ENCODE measurements around the gene LENEP.
"Not testable (repeated sequence)": the region's sequence is repeated elsewhere in the genome, so short reads cannot be mapped to it uniquely, and the experiment has no call there.

The LENEP gene

DNA sequence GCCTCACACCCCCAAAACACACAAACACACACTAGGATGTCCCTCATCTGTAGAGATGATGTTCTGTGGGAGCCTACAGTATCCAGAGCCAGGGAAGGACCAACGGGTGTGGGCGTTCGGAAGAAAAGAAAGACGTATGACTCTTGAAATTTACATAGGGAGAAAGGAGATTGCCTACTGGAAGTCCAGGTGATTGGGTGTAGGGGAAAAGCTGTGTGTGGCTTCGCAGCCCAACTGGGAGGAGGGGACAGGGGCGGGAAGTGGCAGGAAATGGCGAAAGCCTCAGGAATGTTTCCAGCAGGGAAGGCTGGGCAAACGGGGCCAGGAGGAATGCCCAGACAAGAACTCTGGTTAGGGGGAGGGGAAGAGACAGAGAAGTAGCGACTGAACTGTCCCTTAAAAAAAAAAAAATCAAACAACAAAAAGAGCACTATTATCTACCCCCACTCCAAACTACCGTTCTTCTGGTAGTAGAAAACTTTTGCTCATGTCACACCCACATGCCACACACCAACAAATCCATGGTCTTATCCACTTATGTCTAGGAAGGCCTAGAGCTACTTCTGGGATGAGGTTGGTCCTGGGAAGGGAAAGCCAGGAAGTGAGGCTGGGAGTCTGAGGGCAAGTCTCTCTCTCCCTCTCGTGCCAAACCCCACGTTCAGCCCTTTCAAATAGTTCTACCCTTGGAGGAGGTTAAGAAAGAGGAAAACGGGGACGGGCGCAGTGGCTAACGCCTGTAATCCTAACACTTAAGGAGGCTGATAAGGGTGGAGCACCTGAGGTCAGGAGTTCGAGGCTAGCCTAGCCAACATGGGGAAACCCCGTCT, 20.7 kb upstream of the LENEP start:
- peak in 14 of 42 donors; percentile 15 to 76 (median 50) for DNase-seq
- intact Hi-C loops (cut with DNase I): no loop called here

DNA sequence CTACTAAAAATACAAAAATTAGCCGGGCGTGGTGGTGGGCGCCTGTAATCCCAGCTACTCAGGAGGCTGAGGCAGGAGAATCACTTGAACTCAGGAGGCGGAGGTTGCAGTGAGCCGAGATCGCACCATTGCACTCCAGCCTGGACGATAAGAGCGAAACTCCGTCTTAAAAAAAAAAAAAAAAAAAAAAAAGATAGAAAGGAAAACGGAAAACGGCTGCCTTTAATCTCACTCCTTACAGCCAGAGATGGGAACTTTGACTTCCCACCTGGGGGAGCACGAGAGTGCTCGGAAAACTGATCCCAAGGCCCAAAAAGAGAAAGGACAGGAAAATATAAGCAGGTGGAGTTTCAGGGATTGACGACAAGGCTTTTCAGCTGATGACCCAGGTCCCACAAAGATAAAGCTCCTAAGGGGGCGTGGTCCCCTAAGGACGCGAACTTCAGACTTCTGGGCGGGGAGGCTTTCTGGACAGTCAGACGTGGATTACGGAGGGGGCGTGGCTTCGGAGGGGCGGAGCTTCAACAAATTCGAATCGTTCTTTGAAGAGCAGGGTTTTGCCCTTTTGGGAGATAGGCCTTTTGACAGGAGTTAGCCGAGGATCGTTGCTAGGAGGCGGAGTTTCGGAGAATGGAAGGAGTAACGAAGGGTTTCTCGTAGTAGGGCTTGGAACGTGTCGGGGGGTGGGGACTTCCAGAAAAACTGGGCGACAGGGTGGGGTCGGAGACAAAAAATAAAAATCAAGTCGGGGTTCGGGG, 19.9 kb upstream of the LENEP start:
- intact Hi-C loops (cut with DNase I): no loop called here
- DNase-seq: peak; percentile 73 to 93 (median 87)

DNA sequence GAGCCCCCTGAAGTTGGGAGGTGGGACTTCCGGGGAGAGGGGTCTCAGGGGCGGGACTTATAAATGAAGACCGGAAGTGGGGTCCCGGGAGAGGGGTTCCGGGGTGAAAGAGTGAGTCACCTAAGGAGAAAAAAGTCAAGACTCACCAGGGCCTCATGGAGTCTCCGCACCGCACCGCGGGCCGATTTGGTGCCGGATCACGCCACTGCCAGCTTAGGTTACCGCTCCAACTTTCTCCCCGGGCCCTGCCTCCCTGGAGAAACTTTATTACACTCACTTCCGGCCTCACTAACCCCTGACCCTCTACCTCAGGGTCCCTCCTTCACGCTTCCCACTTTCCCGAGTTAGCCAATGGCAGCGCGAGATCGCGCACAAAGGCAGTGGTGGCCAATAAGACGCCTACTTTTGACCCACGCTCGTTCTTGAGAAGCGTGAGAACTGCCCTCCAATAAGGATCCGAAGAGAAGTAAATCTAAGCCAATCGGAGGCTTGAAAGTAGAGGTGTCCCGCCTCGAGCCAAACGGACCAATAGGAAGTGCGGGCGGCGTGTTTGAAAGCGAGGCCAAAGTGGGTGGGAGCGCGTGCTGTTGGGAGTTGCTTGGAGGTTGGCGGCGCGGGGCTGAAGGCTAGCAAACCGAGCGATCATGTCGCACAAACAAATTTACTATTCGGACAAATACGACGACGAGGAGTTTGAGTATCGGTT, 19.1 kb upstream of the LENEP start, which contains the start of gene CKS1B:
Gene CKS1B (plus strand): TSS at position 580 of the 706 bp plus-strand sequence. CDS start 65 bp downstream, at position 645.
- DNase-seq: peak; percentile 93 to 99 (median 98)

DNA sequence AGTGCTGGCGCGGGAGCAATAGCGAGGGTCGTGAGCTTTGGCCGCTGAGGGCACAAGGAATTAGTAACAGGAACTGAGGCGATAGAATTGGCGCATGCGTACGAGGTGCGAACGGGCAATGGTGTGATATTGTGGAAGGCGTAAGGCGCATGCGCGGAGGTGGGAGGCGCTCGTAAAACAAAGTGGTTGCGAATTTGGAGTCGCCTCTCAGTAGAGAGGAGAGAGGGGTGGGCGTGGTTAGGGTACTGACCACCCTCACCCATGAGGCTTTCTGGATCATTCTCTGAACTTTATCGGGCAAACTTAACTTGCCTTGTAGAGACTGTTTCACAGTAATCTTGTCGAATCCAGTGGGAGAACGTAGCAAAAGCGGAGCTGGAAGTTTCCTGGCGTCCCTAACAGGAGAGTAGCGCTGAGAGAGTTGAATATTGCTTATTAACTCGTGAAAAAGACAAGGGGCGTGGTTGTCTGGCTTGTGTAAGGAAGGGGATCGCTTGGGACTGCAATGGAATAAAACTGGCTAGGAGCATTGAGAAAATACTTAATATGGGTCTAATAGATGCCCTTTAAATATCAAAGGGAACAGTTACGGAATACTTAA, 18.5 kb upstream of the LENEP start:
- intact Hi-C loops (cut with DNase I): no loop called here
- peak; percentile 68 to 94 (median 88) for DNase-seq

More for the DNA sequence above, 19.1 kb upstream of the LENEP start, which contains the start of gene CKS1B:
- intact Hi-C loops (cut with DNase I): no loop called here

DNA sequence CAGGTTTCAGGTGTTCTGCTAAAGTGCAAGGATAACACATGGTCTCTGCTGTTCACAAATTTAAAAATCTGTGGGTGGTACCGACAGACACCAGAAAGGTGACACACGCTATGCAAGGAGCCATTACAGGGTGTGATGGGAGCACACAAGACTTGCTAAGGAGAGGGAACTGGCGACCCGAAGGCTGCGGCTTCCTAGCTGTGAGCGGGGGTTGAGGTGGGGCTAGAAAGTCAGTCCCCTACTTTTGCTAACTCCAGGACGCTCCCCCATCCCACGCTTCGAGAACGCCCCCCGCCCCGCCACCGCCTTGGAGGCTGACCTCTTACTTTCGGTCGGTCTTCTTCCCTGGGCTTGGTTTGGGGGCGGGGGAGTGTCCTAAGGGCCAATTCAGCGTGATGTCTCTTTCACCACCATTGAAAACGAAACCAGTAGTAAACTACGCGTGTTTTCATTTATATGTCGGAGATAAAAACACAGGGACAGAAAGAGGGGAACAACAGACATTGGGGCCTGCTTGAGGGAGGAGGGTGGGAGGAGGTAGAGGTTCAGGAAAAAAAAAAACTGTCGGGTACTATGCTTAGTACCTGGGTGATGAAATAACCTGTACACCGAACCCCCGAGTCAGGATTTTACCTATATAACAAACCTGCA, 17.9 kb upstream of the LENEP start:
- intact Hi-C loops (cut with DNase I): no loop called here
- peak in 24 of 42 donors; percentile 14 to 64 (median 37) for DNase-seq

DNA sequence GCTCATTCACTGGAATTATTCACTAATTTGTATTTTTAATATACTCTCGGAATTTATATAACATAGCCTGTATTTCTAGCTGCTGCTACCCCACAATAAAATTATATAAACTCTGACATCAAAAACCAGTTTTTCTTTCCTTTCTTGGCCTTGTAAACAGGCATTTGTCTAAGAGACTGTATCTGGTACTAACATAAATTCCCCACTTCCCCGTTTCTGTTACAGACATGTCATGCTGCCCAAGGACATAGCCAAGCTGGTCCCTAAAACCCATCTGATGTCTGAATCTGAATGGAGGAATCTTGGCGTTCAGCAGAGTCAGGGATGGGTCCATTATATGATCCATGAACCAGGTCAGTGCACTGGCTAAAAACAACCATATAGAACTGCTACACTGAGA, 15.6 kb upstream of the LENEP start:
- intact Hi-C loops (cut with DNase I): not testable (repeated sequence)

DNA sequence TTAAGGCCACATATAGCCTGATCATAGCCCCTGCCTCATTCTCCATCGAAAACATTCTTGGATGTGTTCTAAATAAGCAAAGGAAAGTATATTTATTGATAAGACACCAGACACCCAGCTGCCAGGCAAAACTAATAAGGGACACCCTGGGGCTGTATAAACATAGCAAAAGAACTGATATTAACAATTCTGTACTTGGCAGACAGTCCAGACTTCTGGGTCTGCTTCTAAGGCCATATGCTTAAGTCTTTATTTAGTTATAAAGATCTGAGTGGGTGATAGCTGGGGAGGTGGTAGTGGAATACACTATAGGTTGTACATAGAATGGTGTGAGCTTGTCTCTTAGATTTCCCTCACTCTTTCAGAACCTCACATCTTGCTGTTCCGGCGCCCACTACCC, 15.0 kb upstream of the LENEP start:
- intact Hi-C loops (cut with DNase I): no loop called here
- no peak for DNase-seq

More for the DNA sequence above, 15.6 kb upstream of the LENEP start:
- not testable (repeated sequence) for DNase-seq

DNA sequence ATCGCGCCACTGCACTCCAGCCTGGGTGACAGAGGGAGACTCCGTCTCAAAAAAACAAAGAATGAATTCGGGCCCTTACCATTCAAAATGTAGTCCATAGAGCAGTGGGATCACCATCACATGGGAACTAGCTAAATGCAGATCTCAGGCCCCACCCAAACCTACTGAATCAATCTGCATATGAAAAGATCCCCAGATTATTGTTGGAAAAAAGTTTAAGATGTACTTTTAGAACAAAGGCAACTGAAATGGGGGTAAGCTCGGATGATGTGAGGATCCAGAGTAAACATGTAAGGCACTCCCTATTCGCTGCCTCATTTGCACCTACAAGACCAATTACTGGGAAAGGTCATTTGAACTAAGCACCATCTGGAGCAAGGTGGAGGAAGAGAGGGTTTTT, 11.0 kb upstream of the LENEP start:
- DNase-seq: no peak
- intact Hi-C loops (cut with DNase I): loop anchor here (2.0 kb wide), 1 partner anchor 18 kb away; no protein-coding TSS in a partner anchor

DNA sequence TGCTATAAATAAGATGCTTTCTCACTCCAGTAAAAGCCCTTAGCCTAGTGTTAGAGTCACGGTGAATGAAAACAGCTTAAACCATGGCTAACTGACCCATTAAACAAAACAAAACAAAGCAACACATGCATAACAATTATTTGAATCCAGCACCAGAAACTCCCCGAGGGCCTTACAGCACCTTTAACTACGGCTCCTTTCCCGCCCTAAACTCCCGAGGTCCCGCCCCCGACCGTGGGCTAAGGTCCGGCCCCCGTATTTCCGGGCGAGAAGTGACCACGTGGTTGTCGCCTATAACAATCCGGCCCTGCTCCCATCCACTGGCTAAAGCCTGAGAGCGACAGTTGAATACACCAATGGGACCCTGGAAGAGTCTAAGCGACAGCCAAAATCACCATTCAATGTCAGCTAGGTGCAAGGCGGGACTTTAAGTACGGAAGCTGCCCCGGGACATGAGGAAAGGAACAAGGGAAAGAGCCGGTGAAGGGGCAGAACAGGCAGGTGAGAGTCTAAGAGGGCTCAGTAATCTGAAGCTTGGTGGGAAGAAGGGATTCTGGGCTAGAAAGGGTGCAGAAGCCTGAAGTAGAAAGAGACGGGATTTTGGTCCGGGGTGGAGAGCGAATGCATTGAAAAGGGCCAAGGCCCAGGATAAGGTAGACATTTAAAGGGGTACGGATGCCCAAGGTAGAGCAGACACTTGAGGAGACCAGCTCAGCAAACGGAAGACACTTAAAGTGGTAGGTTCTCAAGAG, 10.3 kb upstream of the LENEP start, which contains the start of gene FLAD1:
Gene FLAD1 (plus strand): TSS at position 448 of the 752 bp plus-strand sequence. CDS start 351 bp downstream, outside the sequence.
- DNase-seq: peak; percentile 92 to 99 (median 97)
- intact Hi-C loops (cut with DNase I): loop anchor here (2.0 kb wide), 1 partner anchor 18 kb away; no protein-coding TSS in a partner anchor

DNA sequence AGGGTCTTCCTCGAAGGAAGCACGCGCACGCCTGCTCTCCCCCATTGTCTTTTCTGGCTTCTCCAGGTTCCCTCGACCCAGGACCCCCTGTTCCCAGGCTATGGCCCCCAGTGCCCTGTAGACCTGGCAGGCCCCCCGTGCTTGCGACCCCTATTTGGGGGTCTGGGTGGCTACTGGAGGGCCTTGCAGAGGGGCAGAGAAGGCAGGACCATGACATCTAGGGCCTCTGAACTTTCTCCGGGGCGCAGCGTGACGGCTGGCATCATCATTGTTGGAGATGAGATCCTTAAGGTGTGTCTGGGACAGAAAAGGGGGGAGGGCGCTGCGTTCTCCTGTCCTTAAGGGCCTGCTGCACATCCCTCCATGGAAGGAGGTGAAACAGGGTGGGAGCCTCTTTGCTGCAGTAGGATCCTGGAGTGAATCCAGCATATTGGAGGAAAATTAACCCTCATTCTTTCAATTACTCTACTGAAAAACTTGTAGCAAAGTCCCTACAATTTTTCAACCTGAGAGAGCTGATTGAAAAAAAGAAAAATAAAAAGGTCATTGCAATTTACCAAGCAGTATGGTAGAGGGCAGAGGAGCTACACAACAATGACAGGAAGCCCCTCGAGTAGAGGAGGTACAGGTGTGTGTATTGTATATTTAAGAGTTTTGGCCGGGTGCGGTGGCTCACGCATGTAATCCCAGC, 9.5 kb upstream of the LENEP start:
- intact Hi-C loops (cut with DNase I): loop anchor here (2.0 kb wide), 1 partner anchor 17 kb away; no protein-coding TSS in a partner anchor
- DNase-seq: peak in 1 of 42 donors; percentile 19

DNA sequence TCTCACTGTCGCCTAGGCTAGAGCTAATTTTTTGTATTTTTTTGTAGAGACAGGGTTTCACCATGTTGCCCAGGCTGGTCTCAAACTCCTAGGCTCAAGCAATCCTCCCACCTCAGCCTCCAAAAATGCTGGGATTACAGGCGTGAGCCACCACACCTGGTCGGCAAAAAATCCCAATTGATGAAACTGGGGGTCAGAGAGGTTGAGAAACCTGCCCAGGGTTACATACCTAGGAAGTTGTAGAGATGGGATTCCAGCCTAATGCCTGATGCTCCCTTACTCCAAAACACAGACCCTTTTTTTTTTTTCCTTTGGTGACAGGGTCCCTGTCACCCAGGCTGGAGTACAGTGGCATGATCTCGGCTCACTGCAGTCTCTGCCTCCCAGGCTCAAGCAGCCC, 6.7 kb upstream of the LENEP start:
- DNase-seq; intact Hi-C loops (cut with DNase I): not testable (repeated sequence)

DNA sequence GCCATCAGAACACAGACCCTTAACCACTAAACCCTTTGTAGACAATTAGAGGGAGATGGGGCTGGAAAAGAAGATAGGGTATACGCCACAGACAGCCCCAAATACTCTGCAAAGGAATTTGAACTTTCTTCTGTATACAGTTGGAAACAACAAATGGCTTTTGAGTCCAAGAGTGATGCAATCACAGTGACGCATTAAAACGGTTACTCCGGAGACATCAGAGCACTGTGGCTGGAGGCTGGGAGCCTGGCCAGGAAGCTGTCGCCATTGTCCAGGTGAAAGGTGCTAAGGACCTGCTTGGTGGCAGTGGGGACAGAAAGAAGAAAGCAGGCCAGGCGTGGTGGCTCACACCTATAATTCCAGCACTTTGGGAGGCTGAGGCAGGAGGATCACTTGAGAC, 6.1 kb upstream of the LENEP start:
- intact Hi-C loops (cut with DNase I): no loop called here
- DNase-seq: no peak

DNA sequence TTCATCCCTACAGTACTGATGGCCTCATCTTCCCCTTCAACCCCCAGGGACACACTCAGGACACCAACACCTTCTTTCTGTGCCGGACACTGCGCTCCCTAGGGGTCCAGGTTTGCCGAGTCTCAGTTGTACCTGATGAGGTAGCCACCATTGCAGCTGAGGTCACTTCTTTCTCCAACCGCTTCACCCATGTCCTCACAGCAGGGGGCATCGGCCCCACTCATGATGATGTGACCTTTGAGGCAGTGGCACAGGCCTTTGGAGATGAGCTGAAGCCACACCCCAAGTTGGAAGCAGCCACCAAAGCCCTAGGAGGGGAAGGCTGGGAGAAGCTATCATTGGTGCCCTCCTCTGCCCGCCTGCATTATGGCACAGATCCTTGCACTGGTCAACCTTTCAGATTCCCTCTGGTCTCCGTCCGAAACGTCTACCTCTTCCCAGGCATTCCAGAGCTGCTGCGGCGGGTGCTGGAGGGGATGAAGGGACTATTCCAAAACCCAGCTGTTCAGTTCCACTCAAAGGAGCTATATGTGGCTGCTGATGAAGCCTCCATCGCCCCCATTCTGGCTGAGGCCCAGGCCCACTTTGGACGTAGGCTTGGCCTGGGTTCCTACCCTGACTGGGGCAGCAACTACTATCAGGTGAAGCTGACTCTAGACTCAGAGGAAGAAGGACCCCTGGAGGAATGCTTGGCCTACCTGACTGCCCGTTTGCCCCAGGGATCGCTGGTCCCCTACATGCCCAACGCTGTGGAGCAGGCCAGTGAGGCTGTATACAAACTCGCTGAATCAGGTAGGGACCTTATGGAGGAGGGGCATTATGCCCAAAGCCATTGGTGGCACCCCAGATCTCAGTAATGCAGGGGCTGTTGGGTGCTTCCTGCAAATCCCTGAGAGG, 5.1 kb upstream of the LENEP start:
- no peak for DNase-seq
- intact Hi-C loops (cut with DNase I): no loop called here

DNA sequence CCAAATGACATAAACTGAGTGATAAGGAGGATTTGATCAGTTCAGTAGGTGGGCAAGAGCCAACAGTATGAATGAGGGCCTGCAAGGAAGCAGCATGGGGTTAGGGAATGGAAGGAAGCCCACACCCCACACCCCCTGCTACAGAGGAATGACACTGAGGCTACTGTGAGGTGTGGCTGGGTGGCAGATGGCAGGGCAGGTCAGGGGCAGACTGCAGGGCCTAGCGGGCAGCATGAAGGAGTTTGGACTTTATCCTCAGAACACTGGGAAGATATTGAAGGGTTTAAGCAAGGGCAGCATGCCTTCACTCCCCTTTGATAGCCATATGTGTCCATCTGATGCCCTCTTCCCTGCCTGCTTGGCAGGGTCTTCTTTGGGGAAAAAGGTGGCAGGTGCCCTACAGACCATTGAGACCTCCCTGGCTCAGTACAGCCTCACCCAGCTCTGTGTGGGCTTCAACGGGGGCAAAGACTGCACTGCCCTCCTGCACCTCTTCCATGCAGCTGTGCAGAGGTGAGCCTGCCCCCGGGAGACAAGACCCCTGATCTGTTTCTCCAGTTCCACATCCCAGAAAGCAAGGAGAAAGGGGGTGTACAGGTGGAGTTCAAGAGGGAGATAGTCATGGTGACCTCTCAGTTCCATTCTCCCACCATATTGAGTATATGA, 4.1 kb upstream of the LENEP start:
- DNase-seq: no peak
- intact Hi-C loops (cut with DNase I): no loop called here

DNA sequence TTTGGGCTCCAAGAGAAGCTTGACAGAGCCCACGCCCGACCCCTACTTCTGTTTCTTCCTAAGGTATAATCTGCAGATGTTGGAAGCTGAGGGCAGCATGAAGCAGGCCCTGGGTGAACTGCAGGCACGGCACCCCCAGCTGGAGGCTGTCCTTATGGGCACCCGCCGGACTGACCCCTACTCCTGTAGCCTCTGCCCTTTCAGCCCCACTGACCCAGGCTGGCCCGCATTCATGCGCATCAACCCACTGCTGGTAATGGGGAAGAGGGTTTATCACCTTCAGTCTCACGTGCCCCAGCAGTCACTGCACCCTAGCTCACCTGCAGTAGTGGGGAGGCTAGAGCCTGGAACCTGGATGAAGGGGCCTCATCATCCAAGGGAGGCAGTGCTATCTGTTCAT, 3.1 kb upstream of the LENEP start:
- intact Hi-C loops (cut with DNase I): no loop called here
- no peak for DNase-seq

All from head of caudate nucleus (tissue), 42 donors.